ENCODE measurements around the gene FGFR1OP2. TPM values are rescaled to one million over a fixed set of nuclear protein-coding genes. Genes with fewer than 3 reads are reported as not detected.
A peak's percentile ranks its signal among the peaks of the same experiment; 100 is the strongest.

FGFR1OP2 gene
- total RNA-seq, 2 donors from 2014 or later = 38.0 to 41.0 TPM

DNA sequence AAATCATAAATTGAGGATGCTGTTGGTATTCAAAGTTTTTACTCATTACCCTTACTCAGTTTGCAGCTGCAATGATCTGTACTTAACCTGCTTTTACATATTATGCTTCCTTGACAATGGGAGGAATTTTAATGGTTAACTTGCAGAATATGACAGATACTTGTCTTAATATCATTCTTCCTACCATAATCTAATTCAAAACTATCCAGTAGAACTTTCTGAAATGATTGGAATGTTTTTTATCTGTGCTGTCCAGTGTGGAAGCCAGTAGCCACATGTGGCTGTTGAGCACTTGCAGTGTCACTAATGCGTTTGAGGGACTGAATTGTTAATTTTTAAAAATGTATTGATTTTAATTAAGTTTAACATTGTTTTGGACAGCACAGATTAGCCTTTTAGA is 23.5 kb downstream of the FGFR1OP2 start:
- no peak for ATAC-seq (replicated peaks in 1 of 2)
- no peak overlapping the region for H3K27ac Mint-ChIP-seq
- DNase-seq = no peak
- no peaks in the 10 kb centered on the region for H3K27me3 Mint-ChIP-seq (ENCODE audit: low read depth)
- no peaks in the 10 kb centered on the region for H3K4me1 Mint-ChIP-seq (ENCODE audit: low read depth)
- H3K9me3 Mint-ChIP-seq = no peaks in the 10 kb centered on the region
- H3K36me3 Mint-ChIP-seq (ENCODE audit: insufficient read depth in 2 of 2) = peaks cover 2 to 5% of the 10 kb centered on the region in 2 donors
- H3K4me3 Mint-ChIP-seq = no peak overlapping the region

DNA sequence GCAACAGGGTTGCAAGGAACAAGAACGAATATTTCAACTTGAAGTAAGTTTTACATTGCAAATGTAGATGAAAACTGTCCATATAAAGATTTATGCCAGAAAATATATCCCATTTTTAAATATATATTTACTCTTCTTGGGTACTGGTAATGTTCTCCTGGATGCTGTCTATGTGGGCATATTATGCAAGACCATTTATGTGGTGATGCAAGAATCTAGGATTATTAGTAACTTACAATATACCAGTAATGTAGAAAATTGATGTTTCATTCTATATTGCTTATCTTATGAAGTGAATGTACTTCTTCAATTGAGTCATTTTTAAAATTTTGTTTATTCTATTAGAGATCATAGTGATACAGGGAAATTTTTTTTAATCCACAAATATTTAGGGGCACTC is 25.1 kb downstream of the FGFR1OP2 start:
- no peak for ATAC-seq (replicated peaks in 1 of 2)
- no peaks in the 10 kb centered on the region for H3K9me3 Mint-ChIP-seq
- no peak overlapping the region for H3K4me3 Mint-ChIP-seq
- no peaks in the 10 kb centered on the region for H3K4me1 Mint-ChIP-seq (ENCODE audit: low read depth)
- DNase-seq = no peak
- peaks cover 3 to 8% of the 10 kb centered on the region in 2 donors for H3K36me3 Mint-ChIP-seq (ENCODE audit: insufficient read depth in 2 of 2)
- no peak overlapping the region for H3K27ac Mint-ChIP-seq
- no peaks in the 10 kb centered on the region for H3K27me3 Mint-ChIP-seq (ENCODE audit: low read depth)

DNA sequence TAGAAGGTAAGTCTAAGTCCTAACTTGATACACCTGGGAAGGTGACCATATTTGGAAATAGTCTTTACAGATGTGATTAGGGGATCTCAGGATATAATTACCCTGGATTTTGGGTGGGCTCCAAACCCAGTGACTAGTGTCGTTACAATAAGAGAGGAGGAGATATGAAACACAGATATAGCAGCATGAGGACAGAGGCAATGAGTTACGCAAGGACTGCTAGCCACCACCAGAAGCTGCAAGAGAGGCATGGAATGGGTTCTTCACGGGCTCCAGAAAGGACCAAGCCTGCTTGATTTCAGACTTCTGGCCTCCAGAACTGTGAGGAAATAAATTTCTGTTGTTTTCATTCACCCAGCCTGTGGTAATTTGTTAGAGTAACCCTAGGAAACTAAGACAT is 28.6 kb downstream of the FGFR1OP2 start:
- Mint-ChIP-seq H3K9me3 (no peaks in the 10 kb centered on the region), H3K36me3 (ENCODE audit: insufficient read depth in 2 of 2) (peaks cover 3 to 10% of the 10 kb centered on the region in 2 donors), H3K27ac (no peak overlapping the region), H3K4me3 (no peak overlapping the region), H3K27me3 (ENCODE audit: low read depth) (no peaks in the 10 kb centered on the region), H3K4me1 (ENCODE audit: low read depth) (peaks cover 10% of the 10 kb centered on the region)
- DNase-seq = no peak
- ATAC-seq (replicated peaks in 1 of 2) = no peak

DNA sequence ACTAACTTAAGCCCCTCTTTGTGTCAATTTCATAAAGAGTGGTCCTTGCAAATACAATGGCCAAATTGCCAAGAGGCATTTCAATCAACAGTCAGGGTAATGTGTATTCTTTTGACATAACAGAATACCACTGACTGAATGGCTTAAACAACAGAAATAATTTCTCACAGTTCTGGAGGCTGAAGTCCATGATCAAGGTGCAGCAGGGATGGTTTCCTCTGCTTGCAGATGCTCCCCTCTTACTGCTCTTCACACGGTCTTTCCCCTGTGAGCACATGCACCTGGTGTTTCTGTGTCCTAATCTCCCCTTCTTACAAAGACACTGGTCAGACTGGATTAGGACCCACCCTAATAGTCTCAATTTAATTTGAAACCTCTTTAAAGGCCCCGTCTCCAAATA is 31.9 kb downstream of the FGFR1OP2 start:
- no peak overlapping the region for H3K4me3 Mint-ChIP-seq
- no peak overlapping the region for H3K27ac Mint-ChIP-seq
- ATAC-seq (replicated peaks in 1 of 2) (no peak), DNase-seq (no peak)
- H3K36me3 Mint-ChIP-seq (ENCODE audit: insufficient read depth in 2 of 2) = peaks cover 6 to 9% of the 10 kb centered on the region in 2 donors
- no peaks in the 10 kb centered on the region for H3K27me3 Mint-ChIP-seq (ENCODE audit: low read depth)
- no peaks in the 10 kb centered on the region for H3K9me3 Mint-ChIP-seq
- H3K4me1 Mint-ChIP-seq (ENCODE audit: low read depth) = peaks cover 17% of the 10 kb centered on the region

DNA sequence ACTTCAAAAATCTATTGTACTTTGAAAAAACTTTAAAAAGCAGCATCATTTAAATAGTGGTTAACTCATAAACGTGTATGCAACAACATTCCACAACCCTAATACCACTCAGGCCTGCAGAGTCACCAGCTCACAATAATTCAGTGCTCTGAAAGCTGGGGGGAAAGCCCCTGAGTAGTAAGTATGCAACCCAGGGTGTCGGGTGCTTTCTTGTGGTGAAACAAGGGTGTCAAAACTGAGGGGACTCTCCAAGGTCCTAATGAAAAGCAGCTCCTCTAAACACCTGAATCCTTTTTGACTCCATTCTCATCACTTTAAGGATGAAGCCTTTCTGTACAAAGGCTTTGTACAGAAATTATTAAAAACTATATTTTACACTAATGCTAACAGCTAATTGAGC is 33.7 kb downstream of the FGFR1OP2 start:
- Mint-ChIP-seq H3K4me1 (ENCODE audit: low read depth) (peaks cover 22% of the 10 kb centered on the region), H3K27me3 (ENCODE audit: low read depth) (no peaks in the 10 kb centered on the region), H3K9me3 (no peaks in the 10 kb centered on the region), H3K27ac (peak overlapping the region; percentile 42), H3K36me3 (ENCODE audit: insufficient read depth in 2 of 2) (peaks cover 6 to 12% of the 10 kb centered on the region in 2 donors), H3K4me3 (peak overlapping the region in 1 of 2 donors; percentile 31)
- ATAC-seq (replicated peaks in 1 of 2) (peak; percentile 100), DNase-seq (peak; percentile 72 to 75)

DNA sequence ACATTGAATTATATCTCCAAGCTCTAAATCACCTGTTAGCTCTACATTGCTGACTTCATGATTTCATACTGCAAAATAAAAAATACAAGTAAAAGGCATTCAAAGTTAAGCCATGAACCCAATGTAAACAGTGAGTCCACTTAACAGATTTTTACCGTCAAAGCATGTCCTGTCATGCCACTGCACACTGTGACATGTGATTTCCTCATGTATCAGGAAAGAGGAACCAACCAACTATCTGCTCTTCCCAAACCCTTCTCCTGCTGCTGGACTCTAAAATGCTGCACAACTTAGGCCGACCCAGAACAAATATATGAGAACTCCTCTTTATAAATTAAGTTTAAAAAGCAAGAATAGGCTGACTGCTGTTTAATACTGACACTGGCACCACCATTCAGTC is 38.4 kb downstream of the FGFR1OP2 start:
- Mint-ChIP-seq H3K4me3 (no peak overlapping the region), H3K27ac (no peak overlapping the region), H3K9me3 (no peaks in the 10 kb centered on the region), H3K36me3 (ENCODE audit: insufficient read depth in 2 of 2) (peaks cover 4 to 9% of the 10 kb centered on the region in 2 donors), H3K4me1 (ENCODE audit: low read depth) (peaks cover 15% of the 10 kb centered on the region), H3K27me3 (ENCODE audit: low read depth) (no peaks in the 10 kb centered on the region)
- ATAC-seq (replicated peaks in 1 of 2) = no peak
- no peak for DNase-seq

DNA sequence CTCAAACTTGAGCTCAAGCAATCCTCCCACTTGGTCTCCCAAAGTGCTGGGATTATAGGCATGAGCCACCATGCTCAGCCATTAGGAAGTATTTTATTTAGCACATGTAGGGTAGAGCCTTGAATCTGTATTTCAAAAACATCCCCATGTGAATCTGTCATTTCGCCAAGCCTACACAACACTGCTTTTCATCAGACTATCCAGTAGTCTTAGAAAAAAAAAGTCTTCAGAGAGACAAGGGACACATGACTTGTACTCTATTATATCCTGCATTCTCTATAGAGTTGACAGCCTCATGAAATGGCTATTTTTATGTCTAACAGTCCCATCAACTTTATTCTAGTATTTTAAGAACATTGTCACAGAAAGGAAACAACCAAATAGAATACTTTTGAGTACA is 40.5 kb downstream of the FGFR1OP2 start:
- ATAC-seq (replicated peaks in 1 of 2) (no peak), DNase-seq (no peak)
- Mint-ChIP-seq H3K9me3 (no peaks in the 10 kb centered on the region), H3K36me3 (ENCODE audit: insufficient read depth in 2 of 2) (peaks cover 4 to 11% of the 10 kb centered on the region in 2 donors), H3K4me1 (ENCODE audit: low read depth) (peaks cover 6% of the 10 kb centered on the region), H3K27me3 (ENCODE audit: low read depth) (no peaks in the 10 kb centered on the region), H3K27ac (no peak overlapping the region), H3K4me3 (no peak overlapping the region)

DNA sequence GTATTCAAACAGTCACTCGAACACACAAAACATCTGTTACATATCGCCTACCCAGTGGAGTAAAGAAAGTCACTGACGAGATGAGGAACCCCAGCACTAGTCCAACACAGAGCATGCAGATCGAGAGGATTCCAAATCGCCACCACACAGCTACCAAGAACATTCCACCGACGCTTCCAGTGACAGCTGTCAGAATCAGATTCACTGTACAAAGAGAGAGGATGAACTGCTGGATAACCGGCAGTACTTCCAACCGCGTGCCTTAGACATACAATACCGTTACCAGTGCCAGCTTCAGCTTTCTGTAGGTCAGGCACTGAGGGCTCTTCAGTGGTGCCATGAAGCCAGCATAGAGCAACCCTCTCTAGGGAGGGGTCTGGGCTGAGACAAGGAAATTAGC is 41.5 kb downstream of the FGFR1OP2 start:
- ATAC-seq (replicated peaks in 1 of 2) (no peak), DNase-seq (no peak)
- Mint-ChIP-seq H3K9me3 (no peaks in the 10 kb centered on the region), H3K27ac (no peak overlapping the region), H3K27me3 (ENCODE audit: low read depth) (no peaks in the 10 kb centered on the region), H3K4me1 (ENCODE audit: low read depth) (peaks cover 12% of the 10 kb centered on the region), H3K36me3 (ENCODE audit: insufficient read depth in 2 of 2) (peaks cover 1 to 12% of the 10 kb centered on the region in 2 donors), H3K4me3 (no peak overlapping the region)

DNA sequence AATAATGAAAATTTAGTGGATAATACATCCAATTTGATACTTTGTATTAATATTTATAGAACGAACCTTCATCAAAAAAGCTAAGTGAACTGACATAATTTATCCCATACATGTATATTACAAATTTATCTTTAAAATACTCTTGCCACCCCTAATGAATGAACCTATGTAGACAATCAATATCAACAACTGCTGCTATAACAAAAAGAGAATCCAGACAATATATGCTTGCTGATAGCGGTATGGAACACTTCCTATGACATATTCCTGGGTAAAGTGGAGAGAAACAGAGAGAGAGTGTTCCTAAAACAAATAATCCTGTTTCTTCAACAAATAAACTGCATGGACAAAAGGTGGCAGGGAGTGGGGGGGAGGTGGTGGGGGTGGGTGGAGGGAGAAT is 44.6 kb downstream of the FGFR1OP2 start:
- Mint-ChIP-seq H3K36me3 (ENCODE audit: insufficient read depth in 2 of 2) (peaks cover 9 to 20% of the 10 kb centered on the region in 2 donors), H3K4me1 (ENCODE audit: low read depth) (peaks cover 8% of the 10 kb centered on the region)

DNA sequence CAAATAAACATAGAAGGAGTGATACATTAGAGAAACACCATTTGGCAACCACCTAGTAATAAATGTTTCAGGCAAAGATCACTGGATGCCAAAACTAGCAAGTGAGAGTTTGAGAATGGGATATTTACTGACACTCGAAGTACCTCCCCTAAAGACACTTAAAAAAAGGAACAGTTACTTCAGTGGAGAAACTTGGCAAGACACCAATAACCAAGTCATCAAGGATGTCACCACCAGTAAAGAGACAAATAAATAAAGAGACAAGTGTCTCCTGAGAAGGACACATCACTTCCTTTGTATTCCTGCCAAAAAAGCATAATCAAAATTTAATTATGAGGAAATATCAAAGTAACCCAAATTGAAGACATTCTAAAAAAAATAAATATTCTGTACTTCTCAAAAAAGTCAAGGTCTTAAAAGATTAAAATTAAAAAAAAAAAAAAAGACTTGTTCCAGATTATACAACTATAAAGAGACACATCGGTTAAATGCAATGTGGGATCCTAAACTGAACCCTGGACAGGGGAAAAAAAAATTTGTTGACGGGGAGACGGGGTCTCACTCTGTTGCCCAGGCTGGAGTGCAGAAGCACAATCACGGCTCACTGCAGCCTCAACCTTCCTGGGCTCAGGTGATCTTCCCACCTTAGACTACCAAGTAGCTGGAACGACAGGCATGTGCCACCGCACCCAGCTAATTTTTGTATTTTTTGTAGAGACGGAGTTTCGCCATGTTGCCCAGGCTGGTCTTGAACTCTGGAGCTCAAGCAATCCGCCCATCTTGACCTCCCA is 49.6 kb downstream of the FGFR1OP2 start:
- peaks cover 7 to 12% of the 10 kb centered on the region in 2 donors for H3K36me3 Mint-ChIP-seq (ENCODE audit: insufficient read depth in 2 of 2)
- H3K9me3 Mint-ChIP-seq = no peaks in the 10 kb centered on the region
- no peak overlapping the region for H3K4me3 Mint-ChIP-seq
- DNase-seq (no peak), ATAC-seq (replicated peaks in 1 of 2) (no peak)
- no peaks in the 10 kb centered on the region for H3K27me3 Mint-ChIP-seq (ENCODE audit: low read depth)
- peaks cover 8% of the 10 kb centered on the region for H3K4me1 Mint-ChIP-seq (ENCODE audit: low read depth)
- no peak overlapping the region for H3K27ac Mint-ChIP-seq

More for the DNA sequence above, 44.6 kb downstream of the FGFR1OP2 start:
- Mint-ChIP-seq H3K27me3 (ENCODE audit: low read depth) (no peaks in the 10 kb centered on the region), H3K4me3 (no peak overlapping the region), H3K9me3 (no peaks in the 10 kb centered on the region), H3K27ac (no peak overlapping the region)
- no peak for DNase-seq
- ATAC-seq (replicated peaks in 1 of 2) = no peak

DNA sequence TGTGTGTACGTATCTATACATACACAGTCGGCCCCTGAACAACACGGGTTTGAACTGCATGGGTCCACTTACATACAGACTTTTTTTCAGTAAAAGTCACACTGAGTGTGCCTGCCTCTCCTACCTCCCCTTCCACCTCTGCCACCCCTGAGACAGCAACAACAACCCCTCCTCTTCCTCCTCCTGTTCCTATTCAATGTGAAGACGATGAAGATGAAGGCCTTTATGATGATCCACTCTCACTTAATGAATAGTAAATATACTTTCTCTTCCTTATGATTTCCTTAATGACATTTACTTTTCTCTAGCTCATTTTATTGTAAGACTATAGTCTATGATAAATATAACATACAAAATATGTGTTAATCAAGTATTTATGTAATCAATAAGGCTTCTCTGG is 50.4 kb downstream of the FGFR1OP2 start:
- ATAC-seq (replicated peaks in 1 of 2) (no peak), DNase-seq (no peak)
- peaks cover 7 to 12% of the 10 kb centered on the region in 2 donors for H3K36me3 Mint-ChIP-seq (ENCODE audit: insufficient read depth in 2 of 2)
- H3K4me3 Mint-ChIP-seq = no peak overlapping the region
- no peaks in the 10 kb centered on the region for H3K9me3 Mint-ChIP-seq
- H3K27ac Mint-ChIP-seq = no peak overlapping the region
- peaks cover 8% of the 10 kb centered on the region for H3K4me1 Mint-ChIP-seq (ENCODE audit: low read depth)
- no peaks in the 10 kb centered on the region for H3K27me3 Mint-ChIP-seq (ENCODE audit: low read depth)

DNA sequence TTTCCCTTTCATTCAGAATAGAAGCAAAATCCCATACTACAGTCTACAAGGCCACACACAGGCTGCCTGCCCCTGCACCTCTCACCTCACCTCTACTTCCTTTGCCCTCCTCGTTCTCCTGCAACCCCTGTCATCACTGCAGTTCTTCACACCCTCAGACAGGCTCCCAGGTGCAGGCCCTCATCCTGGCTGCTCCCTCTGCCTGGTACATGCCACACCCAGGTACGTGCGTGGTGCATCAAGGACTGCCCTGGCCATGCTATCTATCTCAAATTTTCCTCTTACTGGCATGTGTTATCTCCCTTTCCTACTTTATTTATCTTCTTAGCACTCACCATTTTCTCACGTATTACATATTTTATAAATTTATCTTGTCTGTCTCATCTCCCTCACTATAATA is 51.6 kb downstream of the FGFR1OP2 start:
- H3K4me1 Mint-ChIP-seq (ENCODE audit: low read depth) = no peaks in the 10 kb centered on the region
- H3K9me3 Mint-ChIP-seq = no peaks in the 10 kb centered on the region
- H3K4me3 Mint-ChIP-seq = no peak overlapping the region
- DNase-seq = no peak
- H3K27me3 Mint-ChIP-seq (ENCODE audit: low read depth) = no peaks in the 10 kb centered on the region
- peak overlapping the region; percentile 20 for H3K27ac Mint-ChIP-seq
- no peak for ATAC-seq (replicated peaks in 1 of 2)
- H3K36me3 Mint-ChIP-seq (ENCODE audit: insufficient read depth in 2 of 2) = peaks cover 8 to 12% of the 10 kb centered on the region in 2 donors

DNA sequence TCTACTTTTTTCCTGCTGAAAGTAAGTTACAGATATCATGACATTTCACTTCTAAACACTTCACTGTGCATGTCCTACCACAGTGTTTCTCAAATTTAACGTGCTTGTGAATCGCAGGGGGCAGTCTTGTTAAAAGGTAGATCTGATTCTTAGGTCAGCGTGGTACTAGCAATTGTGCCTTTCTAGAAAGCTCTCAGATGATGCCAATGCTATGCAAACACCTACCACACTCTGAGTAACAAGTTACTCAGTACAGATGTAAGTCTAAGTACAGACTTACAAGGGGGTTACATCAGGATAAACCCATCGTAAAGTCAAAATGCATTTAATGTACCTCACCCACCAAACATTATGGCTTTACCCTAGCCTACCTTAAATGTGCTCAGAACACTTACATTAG is 53.6 kb downstream of the FGFR1OP2 start:
- H3K4me1 Mint-ChIP-seq (ENCODE audit: low read depth) = no peaks in the 10 kb centered on the region
- H3K4me3 Mint-ChIP-seq = no peak overlapping the region
- DNase-seq (no peak), ATAC-seq (replicated peaks in 1 of 2) (peak; percentile 60 to 85)
- H3K36me3 Mint-ChIP-seq (ENCODE audit: insufficient read depth in 2 of 2) = peaks cover 3 to 5% of the 10 kb centered on the region in 2 donors
- H3K27ac Mint-ChIP-seq = no peak overlapping the region
- H3K9me3 Mint-ChIP-seq = no peaks in the 10 kb centered on the region
- H3K27me3 Mint-ChIP-seq (ENCODE audit: low read depth) = no peaks in the 10 kb centered on the region

DNA sequence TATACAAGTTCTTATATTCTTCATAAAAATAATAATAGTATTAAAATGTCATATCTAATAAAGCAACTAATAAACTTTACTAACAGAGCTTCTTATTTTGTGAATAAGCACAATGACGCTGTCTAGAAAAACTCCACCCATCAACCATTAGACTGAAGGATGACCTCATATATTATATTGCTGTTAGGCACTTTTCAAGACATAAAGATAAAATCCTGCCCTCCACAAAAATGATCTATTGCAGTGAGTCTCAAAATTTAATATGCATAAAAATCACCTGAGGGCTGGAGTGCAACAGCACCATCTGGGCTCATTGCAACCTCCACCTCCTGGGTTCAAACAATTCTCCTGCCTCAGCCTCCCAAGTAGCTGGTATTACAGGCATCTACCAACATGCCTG is 55.8 kb downstream of the FGFR1OP2 start:
- Mint-ChIP-seq H3K4me3 (no peak overlapping the region), H3K9me3 (no peaks in the 10 kb centered on the region), H3K27me3 (ENCODE audit: low read depth) (no peaks in the 10 kb centered on the region), H3K36me3 (ENCODE audit: insufficient read depth in 2 of 2) (peaks cover 1 to 8% of the 10 kb centered on the region in 2 donors), H3K4me1 (ENCODE audit: low read depth) (no peaks in the 10 kb centered on the region), H3K27ac (no peak overlapping the region)
- ATAC-seq (replicated peaks in 1 of 2) (no peak), DNase-seq (no peak)
